ENCODE data around the gene NR2F6. TPM values are rescaled to one million over a fixed set of nuclear protein-coding genes. Genes with fewer than 3 reads are reported as not detected.
"Not testable (repeated sequence)": the region's sequence is repeated elsewhere in the genome, so short reads cannot be mapped to it uniquely, and the experiment has no call there.

NR2F6 gene
- polyA plus RNA-seq, 1 donor = 61.1 TPM

DNA sequence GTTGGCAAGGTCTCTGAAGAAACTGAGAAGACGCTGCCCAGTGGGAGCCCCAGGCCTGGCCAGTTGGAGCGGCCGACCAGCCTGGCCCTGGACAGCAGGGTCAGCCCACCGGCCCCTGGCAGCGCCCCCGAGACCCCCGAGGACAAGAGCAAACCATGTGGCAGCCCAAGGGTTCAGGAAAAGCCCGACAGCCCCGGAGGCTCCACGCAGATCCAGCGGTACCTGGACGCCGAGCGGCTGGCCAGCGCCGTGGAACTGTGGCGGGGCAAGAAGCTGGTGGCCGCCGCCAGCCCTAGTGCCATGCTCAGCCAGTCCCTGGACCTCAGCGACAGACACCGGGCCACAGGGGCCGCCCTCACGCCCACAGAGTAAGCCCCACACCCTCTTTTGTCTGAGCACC, 50.6 kb downstream of the NR2F6 start:
- Histone ChIP-seq H3K27ac (ENCODE audit: low read length) (no peak overlapping the region), H3K4me1 (ENCODE audit: control insufficient read depth, insufficient read depth, low read length) (no peaks in the 10 kb centered on the region), H3K9me3 (ENCODE audit: control insufficient read depth, low read depth, low read length) (no peaks in the 10 kb centered on the region), H3K27me3 (ENCODE audit: control insufficient read depth, insufficient read depth, low read length) (no peaks in the 10 kb centered on the region), H3K4me3 (ENCODE audit: low read length) (no peak overlapping the region), H3K36me3 (ENCODE audit: control insufficient read depth, insufficient read depth, low read length) (peaks cover 58% of the 10 kb centered on the region)
- DNase-seq = no peak
- no CpG with 5 or more reads among the region's 23 CpGs for whole genome bisulfite sequencing (ENCODE audit: insufficient coverage, low lambda C conversion rate)

DNA sequence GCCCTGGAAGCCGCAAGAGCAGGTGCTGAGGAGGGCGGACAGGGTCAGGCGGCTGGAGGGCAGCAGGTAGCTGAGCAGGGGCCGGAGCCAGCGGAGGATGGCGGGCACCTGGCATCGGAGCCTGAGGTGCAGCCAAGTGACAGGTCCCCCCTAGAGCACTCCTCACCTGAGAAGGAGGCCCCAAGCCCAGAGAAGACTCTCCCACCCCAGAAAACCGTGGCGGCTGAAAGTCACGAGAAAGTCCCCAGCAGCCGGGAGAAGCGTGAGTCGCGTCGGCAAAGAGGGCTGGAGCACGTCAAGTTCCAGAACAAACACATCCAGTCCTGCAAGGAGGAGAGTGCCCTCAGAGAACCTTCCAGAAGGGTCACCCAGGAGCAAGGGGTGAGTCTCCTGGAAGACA, 51.1 kb downstream of the NR2F6 start:
- Histone ChIP-seq H3K36me3 (ENCODE audit: control insufficient read depth, insufficient read depth, low read length) (peaks cover 58% of the 10 kb centered on the region), H3K4me3 (ENCODE audit: low read length) (no peak overlapping the region), H3K27me3 (ENCODE audit: control insufficient read depth, insufficient read depth, low read length) (no peaks in the 10 kb centered on the region), H3K4me1 (ENCODE audit: control insufficient read depth, insufficient read depth, low read length) (no peaks in the 10 kb centered on the region), H3K9me3 (ENCODE audit: control insufficient read depth, low read depth, low read length) (no peaks in the 10 kb centered on the region), H3K27ac (ENCODE audit: low read length) (no peak overlapping the region)
- WGBS (ENCODE audit: insufficient coverage, low lambda C conversion rate) = no CpG with 5 or more reads among the region's 16 CpGs
- DNase-seq = no peak

DNA sequence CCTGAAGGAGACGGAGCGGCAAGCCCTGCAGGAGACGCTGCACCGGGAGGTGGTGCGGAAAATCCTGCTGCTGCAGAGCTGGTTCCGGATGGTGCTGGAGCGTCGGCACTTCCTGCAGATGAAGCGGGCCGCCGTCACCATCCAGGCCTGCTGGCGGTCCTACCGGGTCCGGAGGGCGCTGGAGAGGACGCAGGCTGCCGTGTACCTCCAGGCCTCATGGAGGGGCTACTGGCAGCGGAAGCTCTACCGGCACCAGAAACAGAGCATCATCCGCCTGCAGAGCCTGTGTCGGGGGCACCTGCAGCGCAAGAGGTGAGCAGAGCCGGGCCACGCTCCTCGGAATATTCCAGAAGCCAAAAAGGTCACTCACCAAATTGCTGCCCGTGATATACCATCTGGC, 53.0 kb downstream of the NR2F6 start:
- WGBS (ENCODE audit: insufficient coverage, low lambda C conversion rate) = no CpG with 5 or more reads among the region's 26 CpGs
- H3K4me1 ChIP-seq (ENCODE audit: control insufficient read depth, insufficient read depth, low read length) = no peaks in the 10 kb centered on the region
- no peak for DNase-seq
- no peaks in the 10 kb centered on the region for H3K27me3 ChIP-seq (ENCODE audit: control insufficient read depth, insufficient read depth, low read length)
- no peak overlapping the region for H3K4me3 ChIP-seq (ENCODE audit: low read length)
- no peak overlapping the region for H3K27ac ChIP-seq (ENCODE audit: low read length)
- no peaks in the 10 kb centered on the region for H3K9me3 ChIP-seq (ENCODE audit: control insufficient read depth, low read depth, low read length)
- peaks cover 55% of the 10 kb centered on the region for H3K36me3 ChIP-seq (ENCODE audit: control insufficient read depth, insufficient read depth, low read length)

DNA sequence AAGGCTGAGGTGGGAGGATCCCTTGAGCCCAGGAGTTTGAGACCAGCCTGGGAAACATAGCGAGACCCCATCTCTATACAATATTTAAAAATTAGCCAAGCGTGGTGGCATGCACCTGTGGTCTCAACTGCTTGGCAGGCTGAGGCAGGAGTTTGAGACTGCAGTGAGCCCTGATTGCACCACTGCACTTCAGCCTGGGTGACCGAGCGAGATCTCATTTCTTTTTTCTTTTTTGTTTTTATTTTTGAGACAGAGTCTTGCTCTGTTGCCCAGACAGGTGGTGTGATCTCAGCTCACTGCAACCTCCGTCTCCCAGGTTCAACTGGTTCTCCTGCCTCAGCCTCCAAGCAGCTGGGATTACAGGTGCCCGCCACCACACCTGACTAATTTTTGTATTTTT, 54.0 kb downstream of the NR2F6 start:
- WGBS (ENCODE audit: insufficient coverage, low lambda C conversion rate) = no CpG with 5 or more reads among the region's 6 CpGs
- H3K27me3 ChIP-seq (ENCODE audit: control insufficient read depth, insufficient read depth, low read length); H3K9me3 ChIP-seq (ENCODE audit: control insufficient read depth, low read depth, low read length); DNase-seq; H3K27ac ChIP-seq (ENCODE audit: low read length); H3K4me3 ChIP-seq (ENCODE audit: low read length); H3K4me1 ChIP-seq (ENCODE audit: control insufficient read depth, insufficient read depth, low read length): not testable (repeated sequence)
- peaks cover 56% of the 10 kb centered on the region for H3K36me3 ChIP-seq (ENCODE audit: control insufficient read depth, insufficient read depth, low read length)

DNA sequence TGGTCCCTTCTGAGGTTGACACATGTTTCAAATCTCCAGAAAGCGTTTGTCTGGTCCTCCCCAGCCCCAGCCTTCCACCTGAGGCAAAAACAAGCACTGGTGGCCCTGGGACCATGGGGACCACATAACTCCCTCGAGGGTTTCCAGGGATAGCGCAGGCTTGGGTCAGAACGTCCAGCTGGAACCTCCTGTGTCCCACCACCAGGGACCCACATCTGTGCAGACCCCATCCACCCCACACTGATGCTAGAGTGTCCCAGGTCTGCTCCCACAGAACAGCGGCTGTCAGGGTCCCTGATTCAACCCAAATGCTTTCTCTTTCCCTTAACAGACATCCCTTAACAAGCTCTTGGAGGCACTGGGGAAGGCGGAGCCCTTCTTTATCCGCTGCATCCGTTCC, 60.1 kb downstream of the NR2F6 start:
- DNase-seq = no peak
- no CpG with 5 or more reads among the region's 8 CpGs for WGBS (ENCODE audit: insufficient coverage, low lambda C conversion rate)
- H3K36me3 ChIP-seq (ENCODE audit: control insufficient read depth, insufficient read depth, low read length) = peaks cover 38% of the 10 kb centered on the region
- H3K4me3 ChIP-seq (ENCODE audit: low read length) = no peak overlapping the region
- H3K4me1 ChIP-seq (ENCODE audit: control insufficient read depth, insufficient read depth, low read length) = no peaks in the 10 kb centered on the region
- no peaks in the 10 kb centered on the region for H3K27me3 ChIP-seq (ENCODE audit: control insufficient read depth, insufficient read depth, low read length)
- H3K27ac ChIP-seq (ENCODE audit: low read length) = no peak overlapping the region
- no peaks in the 10 kb centered on the region for H3K9me3 ChIP-seq (ENCODE audit: control insufficient read depth, low read depth, low read length)

DNA sequence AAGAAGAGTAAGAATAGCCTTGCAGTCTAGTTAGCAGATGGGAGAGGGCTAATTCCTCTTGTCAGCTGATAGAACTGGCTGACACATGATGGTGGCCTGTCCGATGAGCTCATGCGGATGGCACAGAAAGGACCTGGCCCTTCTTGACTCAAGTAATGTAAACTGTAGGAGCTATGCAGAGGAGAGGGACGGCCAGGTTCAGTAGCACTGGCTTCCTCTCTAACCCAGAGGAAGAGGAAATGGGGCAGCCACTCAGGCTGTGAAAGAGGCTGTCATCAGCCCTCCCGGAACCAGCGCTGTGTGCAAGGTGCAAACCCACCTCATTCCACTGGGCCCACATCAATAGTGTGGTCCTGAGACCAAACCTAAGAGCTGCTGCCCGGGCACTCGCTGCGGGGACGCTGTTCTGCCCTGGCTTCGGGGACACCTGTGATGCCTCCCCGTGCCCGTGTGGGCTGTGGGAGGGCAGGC, 61.3 kb downstream of the NR2F6 start:
- no peak overlapping the region for H3K27ac ChIP-seq (ENCODE audit: low read length)
- WGBS (ENCODE audit: insufficient coverage, low lambda C conversion rate) = no CpG with 5 or more reads among the region's 12 CpGs
- H3K9me3 ChIP-seq (ENCODE audit: control insufficient read depth, low read depth, low read length) = no peaks in the 10 kb centered on the region
- peaks cover 35% of the 10 kb centered on the region for H3K36me3 ChIP-seq (ENCODE audit: control insufficient read depth, insufficient read depth, low read length)
- H3K4me3 ChIP-seq (ENCODE audit: low read length) = no peak overlapping the region
- no peaks in the 10 kb centered on the region for H3K4me1 ChIP-seq (ENCODE audit: control insufficient read depth, insufficient read depth, low read length)
- H3K27me3 ChIP-seq (ENCODE audit: control insufficient read depth, insufficient read depth, low read length) = no peaks in the 10 kb centered on the region
- DNase-seq = no peak

DNA sequence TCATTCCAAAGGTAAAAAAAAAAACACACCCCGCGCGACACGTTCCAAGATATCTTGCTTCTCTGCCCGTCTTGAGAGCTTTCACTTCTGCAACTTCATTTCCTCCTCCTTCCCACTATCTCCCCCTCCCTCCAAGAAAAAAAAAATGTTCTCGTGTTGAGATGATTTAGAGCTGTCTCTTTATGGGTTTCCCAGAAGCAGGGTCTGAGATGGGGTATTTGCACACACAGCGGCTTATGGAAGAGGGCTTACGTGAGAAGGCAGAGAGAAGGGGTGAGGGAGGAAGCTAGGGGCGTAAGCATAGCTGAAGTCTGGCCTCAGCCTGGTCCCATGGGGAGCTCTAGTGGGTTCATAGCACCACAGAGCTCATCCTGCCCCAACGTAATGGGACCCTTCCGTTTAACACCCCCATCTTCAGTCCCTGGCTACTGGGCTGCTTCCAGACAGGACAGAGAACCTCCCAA, 61.8 kb downstream of the NR2F6 start:
- 82% methylated on average over 5 of the region's 11 CpGs for WGBS (ENCODE audit: insufficient coverage, low lambda C conversion rate)
- H3K27ac ChIP-seq (ENCODE audit: low read length) = no peak overlapping the region

DNA sequence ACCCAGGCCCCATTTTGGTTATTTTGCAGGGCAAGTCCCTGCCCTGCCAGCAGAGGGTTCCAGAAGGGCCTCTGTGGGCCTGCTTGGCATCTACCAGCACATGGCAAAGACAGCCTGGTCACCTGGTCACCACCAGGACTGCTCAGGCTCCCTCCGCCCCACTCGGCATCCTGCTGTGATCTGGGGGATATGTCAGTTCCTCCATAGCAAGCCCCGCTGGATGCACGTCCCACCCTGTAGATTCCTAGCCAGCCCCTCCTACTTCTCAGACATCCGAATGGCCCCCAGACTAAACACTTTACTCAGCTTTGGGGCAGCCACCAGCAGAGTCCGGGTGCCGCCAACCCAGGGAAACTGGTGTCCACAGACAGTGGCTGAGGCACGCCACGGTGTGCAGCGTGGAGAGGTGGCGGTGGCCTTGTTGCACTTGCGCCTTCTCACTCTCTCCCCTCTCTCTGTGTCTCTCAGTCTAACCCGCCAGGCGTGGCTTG, 62.4 kb downstream of the NR2F6 start:
- no CpG with 5 or more reads among the region's 14 CpGs for WGBS (ENCODE audit: insufficient coverage, low lambda C conversion rate)
- Histone ChIP-seq H3K4me3 (ENCODE audit: low read length) (no peak overlapping the region), H3K4me1 (ENCODE audit: control insufficient read depth, insufficient read depth, low read length) (no peaks in the 10 kb centered on the region), H3K9me3 (ENCODE audit: control insufficient read depth, low read depth, low read length) (no peaks in the 10 kb centered on the region), H3K27ac (ENCODE audit: low read length) (no peak overlapping the region), H3K36me3 (ENCODE audit: control insufficient read depth, insufficient read depth, low read length) (peaks cover 35% of the 10 kb centered on the region), H3K27me3 (ENCODE audit: control insufficient read depth, insufficient read depth, low read length) (no peaks in the 10 kb centered on the region)
- no peak for DNase-seq

More for the DNA sequence above, 61.8 kb downstream of the NR2F6 start:
- Histone ChIP-seq H3K27me3 (ENCODE audit: control insufficient read depth, insufficient read depth, low read length) (no peaks in the 10 kb centered on the region), H3K36me3 (ENCODE audit: control insufficient read depth, insufficient read depth, low read length) (peaks cover 35% of the 10 kb centered on the region), H3K4me3 (ENCODE audit: low read length) (no peak overlapping the region), H3K9me3 (ENCODE audit: control insufficient read depth, low read depth, low read length) (no peaks in the 10 kb centered on the region), H3K4me1 (ENCODE audit: control insufficient read depth, insufficient read depth, low read length) (no peaks in the 10 kb centered on the region)
- no peak for DNase-seq

Other genes starting within 250 kb of the NR2F6 start
- 7.8 TPM for gene CPAMD8, start 219.1 kb downstream of the NR2F6 start, polyA plus RNA-seq
- gene HAUS8, start 170.5 kb downstream of the NR2F6 start, polyA plus RNA-seq = 9.4 TPM
- gene MYO9B, start 170.1 kb downstream of the NR2F6 start, polyA plus RNA-seq = 49.8 TPM
- gene USE1, start 30.6 kb downstream of the NR2F6 start, polyA plus RNA-seq = 31.8 TPM
- 33.0 TPM for gene OCEL1, start 19.7 kb downstream of the NR2F6 start, polyA plus RNA-seq
- 3.1 TPM for gene USHBP1, start 18.8 kb upstream of the NR2F6 start, polyA plus RNA-seq
- 70.7 TPM for gene BABAM1, start 21.5 kb upstream of the NR2F6 start, polyA plus RNA-seq
- 1.4 TPM for gene ANKLE1, start 36.0 kb upstream of the NR2F6 start, polyA plus RNA-seq
- 5.0 TPM for gene ABHD8, start 57.5 kb upstream of the NR2F6 start, polyA plus RNA-seq
- 47.2 TPM for gene MRPL34, start 60.0 kb upstream of the NR2F6 start, polyA plus RNA-seq
- 32.8 TPM for gene DDA1, start 63.6 kb upstream of the NR2F6 start, polyA plus RNA-seq
- gene ANO8, start 88.9 kb upstream of the NR2F6 start, polyA plus RNA-seq = 4.4 TPM
- gene GTPBP3, start 91.6 kb upstream of the NR2F6 start, polyA plus RNA-seq = 18.2 TPM
- gene PLVAP, start 131.4 kb upstream of the NR2F6 start, polyA plus RNA-seq = 35.6 TPM
- 0.28 TPM for gene CCDC194, start 148.3 kb upstream of the NR2F6 start, polyA plus RNA-seq
- 31.4 TPM for gene BST2, start 159.7 kb upstream of the NR2F6 start, polyA plus RNA-seq
- gene MVB12A, start 174.1 kb upstream of the NR2F6 start, polyA plus RNA-seq = 53.5 TPM
- 0.46 TPM for gene TMEM221, start 202.7 kb upstream of the NR2F6 start, polyA plus RNA-seq
- not detected for gene NXNL1, start 215.0 kb upstream of the NR2F6 start, polyA plus RNA-seq
- gene SLC27A1, start 224.6 kb upstream of the NR2F6 start, polyA plus RNA-seq = 7.8 TPM